ENCODE measurements around the gene PPHLN1.
"Not testable (repeated sequence)": the region's sequence is repeated elsewhere in the genome, so short reads cannot be mapped to it uniquely, and the experiment has no call there.

GRCh38 chr12:42350021-42350407 is 24.0 kb downstream of the PPHLN1 start:
- not testable (repeated sequence) for TF ChIP-seq POLR2A, CTCF (IDR thresholded peaks at IDR 0.05)
